Omental fat pad (tissue), 4 donors: Measurements from ENCODE around the gene TUT4. TPM values are rescaled to one million over a fixed set of nuclear protein-coding genes. Genes with fewer than 3 reads are reported as not detected.

Experiments
- ATAC-seq: fragments of 150-250 bp; one replicate; pipeline ENCODE4 v1.9.1; 2016; ENCODE audit warnings: mild to moderate bottlenecking, moderate library complexity; ENCODE audit not compliant: low FRiP score
- DNase-seq: peaks from one replicate; pipeline ENCODE4 v3.0.0-alpha.2; 2019; ENCODE audit warnings: low spot score
- total RNA-seq, 4 donors: library from RNA; depleted of rRNA; stranded (reverse); fragments of >200 nt; gene quantifications; one replicate each; pipeline ENCODE4 v1.1.0, GENCODE V29; 2016
- TF ChIP-seq, protein P1 (sequence below), 3 donors: fragments of 450-650 bp; IDR thresholded peaks; one replicate each; pipeline ENCODE4 v1.5.1; 2016 to 2017; ENCODE audit warnings: antibody characterized with exemption in 3 of 3, mild to moderate bottlenecking in 3 of 3, moderate library complexity in 2 of 3

Gene TUT4
- total RNA-seq, 4 donors from 2014 or later, result 26.2 to 56.4 (median 42.4) TPM

DNA sequence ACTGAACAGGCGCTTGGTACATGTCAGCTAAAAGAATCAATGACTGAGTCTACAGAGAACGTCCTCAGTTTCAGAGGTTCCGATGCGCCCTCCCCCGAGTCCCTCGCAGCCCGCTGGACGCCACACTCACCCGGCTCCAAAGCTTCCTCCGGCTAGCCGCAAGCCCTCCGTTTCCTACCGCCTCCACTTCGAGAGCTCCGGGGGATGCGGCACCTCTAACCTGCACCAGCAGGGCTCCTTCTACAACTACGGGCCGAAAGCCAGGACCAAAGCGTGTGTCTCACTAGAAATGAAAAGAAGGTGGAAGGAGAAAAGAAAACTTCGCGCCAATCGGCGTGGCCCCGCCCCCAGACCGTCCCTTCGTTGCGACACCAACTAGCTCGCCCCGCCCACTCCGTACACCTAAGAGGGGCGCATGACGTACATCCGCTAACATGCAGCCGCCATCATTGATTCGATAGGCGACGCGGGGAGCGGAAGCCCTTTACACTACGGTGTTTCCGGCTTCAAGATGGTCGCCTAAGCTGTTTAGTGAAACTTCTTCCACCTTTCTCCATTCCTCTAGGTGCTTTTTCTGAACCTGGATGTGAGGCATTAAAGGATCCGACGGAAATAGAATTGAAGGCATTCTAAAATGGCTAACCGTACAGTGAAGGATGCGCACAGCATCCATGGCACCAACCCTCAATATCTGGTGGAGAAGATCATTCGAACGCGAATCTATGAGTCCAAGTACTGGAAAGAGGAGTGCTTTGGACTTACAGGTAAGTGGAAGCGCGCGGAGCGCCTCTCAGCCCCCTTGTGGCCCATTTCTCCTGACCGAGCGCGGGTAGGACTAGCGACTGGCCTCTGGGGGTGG lies 148.5 kb downstream of the TUT4 start, which contains the start of the genes ORC1 and PRPF38A:
Gene ORC1, minus strand, starts transcription at position 308 of the 859 bp plus-strand sequence. CDS start 2,200 bp downstream, outside the sequence.
Gene PRPF38A, plus strand, starts transcription at position 487 of the 859 bp plus-strand sequence. Its CDS starts 148 bp downstream, at position 635.
- ATAC-seq (peak; percentile 97), DNase-seq (peak; percentile 98)
- TF ChIP-seq, protein P1, sequence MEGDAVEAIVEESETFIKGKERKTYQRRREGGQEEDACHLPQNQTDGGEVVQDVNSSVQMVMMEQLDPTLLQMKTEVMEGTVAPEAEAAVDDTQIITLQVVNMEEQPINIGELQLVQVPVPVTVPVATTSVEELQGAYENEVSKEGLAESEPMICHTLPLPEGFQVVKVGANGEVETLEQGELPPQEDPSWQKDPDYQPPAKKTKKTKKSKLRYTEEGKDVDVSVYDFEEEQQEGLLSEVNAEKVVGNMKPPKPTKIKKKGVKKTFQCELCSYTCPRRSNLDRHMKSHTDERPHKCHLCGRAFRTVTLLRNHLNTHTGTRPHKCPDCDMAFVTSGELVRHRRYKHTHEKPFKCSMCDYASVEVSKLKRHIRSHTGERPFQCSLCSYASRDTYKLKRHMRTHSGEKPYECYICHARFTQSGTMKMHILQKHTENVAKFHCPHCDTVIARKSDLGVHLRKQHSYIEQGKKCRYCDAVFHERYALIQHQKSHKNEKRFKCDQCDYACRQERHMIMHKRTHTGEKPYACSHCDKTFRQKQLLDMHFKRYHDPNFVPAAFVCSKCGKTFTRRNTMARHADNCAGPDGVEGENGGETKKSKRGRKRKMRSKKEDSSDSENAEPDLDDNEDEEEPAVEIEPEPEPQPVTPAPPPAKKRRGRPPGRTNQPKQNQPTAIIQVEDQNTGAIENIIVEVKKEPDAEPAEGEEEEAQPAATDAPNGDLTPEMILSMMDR (IDR thresholded peaks at IDR 0.05), result peak in 1 of 3 donors; percentile 28

DNA sequence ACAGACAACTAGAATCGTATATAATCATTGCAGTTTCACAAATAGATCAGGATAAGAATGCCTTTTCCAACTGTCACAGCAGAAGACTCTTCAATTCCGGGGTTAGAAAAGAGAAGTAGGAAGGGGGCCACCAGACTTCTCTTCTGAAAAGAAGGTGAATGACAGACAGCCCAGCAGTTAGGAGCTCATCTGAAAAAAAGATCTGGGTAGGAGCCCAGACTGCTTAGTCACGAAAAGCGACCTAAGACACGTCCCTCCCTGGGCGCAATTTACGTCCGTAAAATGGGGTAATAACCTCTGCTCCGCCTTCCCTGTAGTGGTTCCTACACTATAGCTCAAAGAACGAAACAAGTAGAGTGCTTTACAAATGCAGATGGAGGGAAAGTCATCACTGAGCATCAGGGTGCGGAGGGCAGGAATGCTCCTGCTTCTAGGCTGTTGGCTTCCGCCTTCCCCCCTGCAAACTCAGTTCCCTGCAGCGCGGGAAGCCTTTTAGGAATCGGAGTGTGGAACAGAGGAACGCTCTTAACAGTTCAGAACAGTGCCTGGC lies 149.3 kb downstream of the TUT4 start:
- TF ChIP-seq, protein P1 (IDR thresholded peaks at IDR 0.05), result no peak
- peak; percentile 15 for ATAC-seq
- DNase-seq, result no peak

DNA sequence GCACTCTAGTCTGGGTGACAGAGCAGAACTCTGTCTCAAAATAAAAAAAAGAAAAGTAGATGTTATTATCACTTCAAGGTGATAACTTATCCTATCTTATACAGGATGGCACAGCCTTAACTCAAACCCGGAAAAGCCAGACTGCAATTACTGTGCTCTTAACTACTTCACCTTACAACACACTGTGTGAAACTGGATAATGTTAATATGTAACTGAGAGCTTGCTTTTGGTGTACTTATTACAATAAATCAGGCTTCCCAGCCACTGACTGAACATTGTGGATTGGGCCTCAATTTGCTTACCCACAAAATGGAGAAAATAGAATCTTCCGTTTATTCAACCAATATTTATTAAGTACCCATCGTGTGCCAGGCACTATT lies 150.0 kb downstream of the TUT4 start:
- no peak for ATAC-seq
- TF ChIP-seq, protein P1 (IDR thresholded peaks at IDR 0.05), result no peak
- DNase-seq, result no peak

DNA sequence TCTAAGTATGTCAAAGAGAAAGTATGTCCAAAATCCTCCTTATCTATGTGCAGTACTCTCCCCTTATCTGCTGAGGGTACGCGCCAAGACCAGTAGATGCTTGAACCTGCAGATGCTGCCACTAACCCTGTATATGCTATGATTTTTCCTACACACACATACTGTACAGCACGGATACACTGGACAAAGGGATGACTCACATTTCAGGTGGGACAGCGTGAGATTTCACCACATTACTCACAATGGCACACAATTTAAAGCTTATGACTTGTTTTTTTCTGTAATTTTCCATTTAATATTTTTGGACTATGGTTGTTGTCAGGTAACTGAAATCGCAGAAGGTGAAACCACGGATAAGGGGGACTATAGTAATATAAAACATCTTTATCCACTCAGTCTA lies 152.8 kb downstream of the TUT4 start:
- DNase-seq (no peak), ATAC-seq (no peak)

DNA sequence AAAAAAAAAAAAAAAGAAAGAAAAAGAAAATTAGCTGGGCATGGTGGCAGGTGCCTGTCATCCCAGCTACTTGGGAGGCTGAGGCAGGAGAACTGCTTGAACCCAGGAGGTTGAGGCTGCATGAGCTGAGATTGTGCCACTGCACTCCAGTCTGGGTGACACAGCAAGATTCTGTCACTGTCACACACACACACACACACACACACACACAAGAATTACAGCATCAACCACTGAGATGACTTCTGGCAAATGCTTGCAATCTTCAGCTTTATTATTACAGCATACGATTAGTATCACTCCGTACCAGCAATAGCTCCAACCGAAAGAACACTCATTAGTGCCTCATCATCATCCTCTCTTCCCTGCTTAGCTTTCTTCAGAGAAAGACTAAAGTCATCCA lies 153.3 kb downstream of the TUT4 start:
- no peak for DNase-seq
- TF ChIP-seq, protein P1 (IDR thresholded peaks at IDR 0.05), result no peak
- ATAC-seq, result no peak

More for the DNA sequence above, 152.8 kb downstream of the TUT4 start:
- TF ChIP-seq, protein P1 (IDR thresholded peaks at IDR 0.05), result no peak

- ATAC-seq, result no peak
- DNase-seq, result no peak
- TF ChIP-seq, protein P1 (IDR thresholded peaks at IDR 0.05), result no peak
These were observed 159.7 kb downstream of the TUT4 start for GRCh38 chr1:52393174-52393573.
